ENCODE measurements around the gene PINLYP.

- TF ChIP-seq CTCF (IDR thresholded peaks at IDR 0.05) = no peak
- no peak for TF ChIP-seq POLR2A (IDR thresholded peaks at IDR 0.05)
- no peak for TF ChIP-seq POLR2AphosphoS5 (IDR thresholded peaks at IDR 0.05)
Observed at GRCh38 chr19:43594081-43594697, 18.6 kb downstream of the PINLYP start.
